T-cell (primary cell): ENCODE data around the gene GABRG3. TPM values are rescaled to one million over a fixed set of nuclear protein-coding genes. Genes with fewer than 3 reads are reported as not detected.

Experiments used
- ATAC-seq, 4 experiments: fragments of 200-7000 bp in 3 of 4; fragments of 150-1000 bp in 1 of 4; cut with Tn5 transposase; replicated peaks in 1 of 4; 1 replicate in 3 of 4; 2 replicates in 1 of 4; pipeline ENCODE4 v1.10.0; 2021; ENCODE audit warnings: moderate library complexity in 3 of 4, mild to moderate bottlenecking in 2 of 4, moderate number of reproducible peaks in 1 of 4
- CTCF ChIA-PET, 2 donors: fragments of 300-600 bp; sonication (Branson Sonifier 250); formaldehyde crosslinking; loops; one replicate each; lab custom pipeline; 2022; ENCODE audit warnings: antibody characterized with exemption in 2 of 2; lab: Charles Lee
- POLR2A ChIA-PET, 2 donors: fragments of 300-600 bp; sonication (Branson Sonifier 250); formaldehyde crosslinking; loops; one replicate each; lab custom pipeline; 2022; ENCODE audit warnings: antibody characterized with exemption in 2 of 2; lab: Charles Lee
- DNase-seq, 35 experiments: peaks; one replicate each; pipeline versions ENCODE4 v3.0.0 to v3.0.0-alpha.2; 2013 to 2023
- H3K27ac ChIP-seq: one replicate; pipeline ENCODE4 v1.5.1; 2013; ENCODE audit warnings: low read length
- H3K27me3 ChIP-seq, 2 experiments: replicated peaks in 1 of 2; 1 replicate in 1 of 2; 2 replicates in 1 of 2; pipeline versions ENCODE4 v1.6.1 to v1.7.0; 2013; ENCODE audit warnings: low read length in 1 of 2, mixed read lengths in 1 of 2; ENCODE audit not compliant: control insufficient read depth in 2 of 2, insufficient read depth in 2 of 2; ENCODE audit errors: extremely low read depth in 1 of 2
- H3K36me3 ChIP-seq, 2 donors: 1 replicate in 1 of 2; 2 replicates in 1 of 2; pipeline versions ENCODE4 v1.6.1 to v1.7.0; 2013; ENCODE audit warnings: low read length in 1 of 2; ENCODE audit not compliant: control insufficient read depth in 2 of 2, insufficient read depth in 1 of 2; ENCODE audit errors: extremely low read depth in 1 of 2
- H3K4me1 ChIP-seq, 2 experiments: 1 replicate in 1 of 2; 2 replicates in 1 of 2; pipeline versions ENCODE4 v1.6.1 to v1.7.0; 2013; ENCODE audit warnings: low read length in 2 of 2, mixed read lengths in 1 of 2; ENCODE audit not compliant: insufficient read depth in 2 of 2, control insufficient read depth in 1 of 2; ENCODE audit errors: extremely low read depth in 1 of 2
- H3K4me3 ChIP-seq, 2 donors: 1 replicate in 1 of 2; 2 replicates in 1 of 2; pipeline versions ENCODE4 v1.5.1 to v1.7.0; 2013; ENCODE audit warnings: mild to moderate bottlenecking in 2 of 2, low read length in 1 of 2, moderate library complexity in 1 of 2; ENCODE audit not compliant: control insufficient read depth in 1 of 2; ENCODE audit errors: extremely low read depth in 1 of 2
- H3K9me3 ChIP-seq: 2 replicates; pipeline ENCODE4 v1.7.0; 2013
- H3K27ac Mint-ChIP-seq, 2 donors: one replicate each; pipeline ENCODE4 v1.8.0; 2020 to 2021; ENCODE audit warnings: mild to moderate bottlenecking in 2 of 2, mixed read lengths in 2 of 2
- H3K27me3 Mint-ChIP-seq, 2 donors: one replicate each; pipeline ENCODE4 v1.8.0; 2021 to 2022; ENCODE audit warnings: mixed read lengths in 2 of 2
- H3K36me3 Mint-ChIP-seq: one replicate; pipeline ENCODE4 v1.8.0; 2021; ENCODE audit warnings: mixed read lengths
- H3K4me1 Mint-ChIP-seq, 3 donors: one replicate each; pipeline ENCODE4 v1.8.0; 2020 to 2022; ENCODE audit warnings: mixed read lengths in 3 of 3, mild to moderate bottlenecking in 1 of 3
- H3K4me3 Mint-ChIP-seq, 3 donors: one replicate each; pipeline ENCODE4 v1.8.0; 2020 to 2022; ENCODE audit warnings: mild to moderate bottlenecking in 3 of 3, mixed read lengths in 3 of 3, moderate library complexity in 3 of 3
- H3K9me3 Mint-ChIP-seq, 3 donors: one replicate each; pipeline ENCODE4 v1.8.0; 2020 to 2022; ENCODE audit warnings: mixed read lengths in 3 of 3
- WGBS: methylation state at CpG from one replicate; pipeline ENCODE4 v1.1.5; 2013; ENCODE audit warnings: missing lambda C conversion rate; ENCODE audit not compliant: insufficient coverage; 5-methylcytosine and 5-hydroxymethylcytosine counted together
- total RNA-seq, 35 experiments: library from RNA in 6 of 35; stranded (reverse) in 6 of 35; fragments of 120-200 nt in 1 of 35; gene quantifications; one replicate each; pipeline versions ENCODE4 v1.2.1 to v1.2.4 and lab custom pipeline; 2013 to 2026

The GABRG3 gene
- total RNA-seq, 5 donors from 2014 or later (not counting 1 experiment from before 2014, with no cell fraction given): not detected

DNA sequence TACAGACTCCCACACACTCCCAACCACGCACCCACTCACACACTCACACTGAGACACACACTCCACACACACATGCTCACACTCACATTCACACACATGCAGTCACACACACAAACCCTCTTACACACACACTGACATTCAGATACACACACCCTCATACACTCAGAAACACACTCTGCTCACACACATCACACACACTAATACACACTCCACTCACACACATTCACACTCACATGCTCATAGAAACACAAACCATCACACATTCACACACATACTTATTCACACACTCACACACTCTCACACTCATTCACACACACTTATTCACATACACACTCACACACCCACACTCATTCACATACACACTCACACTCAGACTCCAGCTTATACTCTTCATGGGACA is 618.8 kb downstream of the GABRG3 start:
- Mint-ChIP-seq H3K9me3 (peaks cover 5 to 24% (median 9%) of the 10 kb centered on the region in 3 donors), H3K36me3 (no peaks in the 10 kb centered on the region), H3K4me3 (no peak overlapping the region), H3K27ac (no peak overlapping the region), H3K27me3 (peaks cover 0 to 5% of the 10 kb centered on the region in 2 donors), H3K4me1 (no peaks in the 10 kb centered on the region)
- Histone ChIP-seq H3K4me3 (no peak overlapping the region), H3K27me3 (peaks cover 0 to 3% of the 10 kb centered on the region in 2 experiments), H3K9me3 (no peaks in the 10 kb centered on the region), H3K27ac (no peak overlapping the region), H3K36me3 (no peaks in the 10 kb centered on the region), H3K4me1 (no peaks in the 10 kb centered on the region)
- ChIA-PET CTCF (no interaction called here), POLR2A (no interaction called here)
- WGBS: 82% methylated on average over 1 of the region's 1 CpG
- ATAC-seq (no peak), DNase-seq (no peak)

Other genes starting within 250 kb of the GABRG3 start
- gene GABRB3, start 198.1 kb upstream of the GABRG3 start, total RNA-seq: under 1 TPM in 3 of 5 donors, not detected in 2; 0.23 to 0.76 (median 0.54) TPM
- not detected for gene GABRA5, start 104.1 kb upstream of the GABRG3 start, total RNA-seq